Measurements from ENCODE around the gene PTPRN.

DNA sequence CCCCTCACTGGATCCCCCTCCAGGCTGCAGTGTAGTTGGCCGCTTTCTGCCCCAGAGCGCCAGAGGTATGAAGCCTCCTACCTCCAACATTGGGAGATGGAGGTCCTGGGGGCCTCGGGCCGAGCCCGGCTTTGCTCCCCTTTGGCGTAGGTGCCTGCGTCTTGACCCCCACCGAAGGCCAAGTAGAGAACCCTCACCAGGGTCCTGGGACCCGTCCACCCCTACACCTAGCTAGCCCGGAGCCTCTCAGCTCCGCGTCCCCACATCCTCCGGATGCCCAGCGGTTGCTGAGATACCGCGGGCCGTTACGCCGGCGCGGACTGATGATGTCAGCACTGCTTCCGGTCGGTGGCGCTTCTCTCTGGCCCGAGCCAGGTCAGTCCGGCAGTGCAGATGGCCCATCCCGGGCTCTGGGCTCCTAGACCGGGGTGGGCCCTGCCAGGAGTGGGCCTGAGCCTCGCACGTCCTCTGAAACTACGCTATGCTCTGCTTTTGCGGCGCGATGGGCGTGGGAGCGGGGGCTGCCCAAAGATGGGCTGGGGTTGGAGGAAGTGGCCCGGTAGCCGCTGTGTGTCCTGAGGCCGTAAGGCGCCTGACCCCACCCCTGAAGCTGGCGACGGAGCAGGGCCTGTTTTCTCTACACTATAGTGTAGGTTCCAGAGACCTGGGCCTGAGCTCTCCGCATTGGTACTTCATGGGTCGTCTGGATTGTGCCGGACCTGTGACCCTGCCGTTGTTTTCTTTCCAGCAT, 63.9 kb downstream of the PTPRN start, which contains the start of the genes GLB1L and STK16:
- TF ChIP-seq, protein P1, sequence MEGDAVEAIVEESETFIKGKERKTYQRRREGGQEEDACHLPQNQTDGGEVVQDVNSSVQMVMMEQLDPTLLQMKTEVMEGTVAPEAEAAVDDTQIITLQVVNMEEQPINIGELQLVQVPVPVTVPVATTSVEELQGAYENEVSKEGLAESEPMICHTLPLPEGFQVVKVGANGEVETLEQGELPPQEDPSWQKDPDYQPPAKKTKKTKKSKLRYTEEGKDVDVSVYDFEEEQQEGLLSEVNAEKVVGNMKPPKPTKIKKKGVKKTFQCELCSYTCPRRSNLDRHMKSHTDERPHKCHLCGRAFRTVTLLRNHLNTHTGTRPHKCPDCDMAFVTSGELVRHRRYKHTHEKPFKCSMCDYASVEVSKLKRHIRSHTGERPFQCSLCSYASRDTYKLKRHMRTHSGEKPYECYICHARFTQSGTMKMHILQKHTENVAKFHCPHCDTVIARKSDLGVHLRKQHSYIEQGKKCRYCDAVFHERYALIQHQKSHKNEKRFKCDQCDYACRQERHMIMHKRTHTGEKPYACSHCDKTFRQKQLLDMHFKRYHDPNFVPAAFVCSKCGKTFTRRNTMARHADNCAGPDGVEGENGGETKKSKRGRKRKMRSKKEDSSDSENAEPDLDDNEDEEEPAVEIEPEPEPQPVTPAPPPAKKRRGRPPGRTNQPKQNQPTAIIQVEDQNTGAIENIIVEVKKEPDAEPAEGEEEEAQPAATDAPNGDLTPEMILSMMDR (IDR thresholded peaks at IDR 0.05; ENCODE audit: low read depth, low read length, poor library complexity, severe bottlenecking), result no peak
- no peak for TF ChIP-seq EZH2phosphoT487 (IDR thresholded peaks at IDR 0.05; ENCODE audit: borderline replicate concordance, low read length)
